HEK293 (cell line): ENCODE measurements around the gene SEC11A.

Source experiments
- CTCF ChIA-PET: fragments of 350-600 bp; formaldehyde crosslinking; extraction: SDS; loops from one replicate; lab custom pipeline; 2021; ENCODE audit warnings: antibody characterized with exemption; lab: Yijun Ruan, JAX
- POLR2A ChIA-PET: fragments of 300-600 bp; formaldehyde crosslinking; extraction: SDS; loops from one replicate; lab custom pipeline; 2020; ENCODE audit warnings: antibody characterized with exemption, inconsistent platforms; lab: Yijun Ruan, JAX
- H3K27ac ChIP-seq: fragments of 200-500 bp; sonication (Bioruptor generic); 2 replicates; pipeline ENCODE4 v1.5.1; 2014; ENCODE audit warnings: low read depth, low read length, control low read depth, inconsistent platforms; ENCODE audit errors: extremely low read depth
- H3K36me3 ChIP-seq, 2 experiments: fragments of 200-500 bp in 1 of 2; sonication (Bioruptor generic) in 1 of 2; 1 replicate in 1 of 2; 2 replicates in 1 of 2; pipeline ENCODE4 v1.5.1; 2014 to 2017; ENCODE audit warnings: inconsistent platforms in 2 of 2, low read length in 2 of 2; ENCODE audit not compliant: control insufficient read depth in 2 of 2, insufficient read depth in 1 of 2
- H3K4me1 ChIP-seq: fragments of 200-500 bp; sonication (Bioruptor generic); 2 replicates; pipeline ENCODE4 v1.5.1; 2014; ENCODE audit warnings: mild to moderate bottlenecking, low read length, inconsistent platforms; ENCODE audit not compliant: control insufficient read depth, insufficient read depth
- H3K4me3 ChIP-seq: 2 replicates; pipeline ENCODE4 v1.5.1; 2011; ENCODE audit warnings: low read depth, mild to moderate bottlenecking, control low read depth, low read length, moderate library complexity
- H3K9me3 ChIP-seq: fragments of 200-500 bp; sonication (Bioruptor generic); 2 replicates; pipeline ENCODE4 v1.5.1; 2014; ENCODE audit warnings: low read depth, low read length, inconsistent platforms; ENCODE audit not compliant: control insufficient read depth, insufficient read depth
- ATF2 ChIP-seq: fragments of 450-650 bp; formaldehyde crosslinking; IDR thresholded peaks from 2 replicates; pipeline ENCODE4 v1.5.1; 2016; ENCODE audit warnings: missing biosample characterization, missing genetic modification characterization, low read depth
- KLF9 ChIP-seq: fragments of 450-650 bp; formaldehyde crosslinking; IDR thresholded peaks from 2 replicates; pipeline ENCODE4 v1.5.1; 2016; ENCODE audit warnings: missing biosample characterization, missing genetic modification characterization, low read depth
- RBAK ChIP-seq: fragments of 450-650 bp; formaldehyde crosslinking; IDR thresholded peaks from 2 replicates; pipeline ENCODE4 v1.5.1; 2016; ENCODE audit warnings: missing biosample characterization, missing genetic modification characterization
- REPIN1 ChIP-seq: fragments of 450-650 bp; formaldehyde crosslinking; IDR thresholded peaks from 2 replicates; pipeline ENCODE4 v1.5.1; 2017; ENCODE audit warnings: missing biosample characterization, missing genetic modification characterization, low read depth
- SCRT2 ChIP-seq: fragments of 450-650 bp; formaldehyde crosslinking; IDR thresholded peaks from 2 replicates; pipeline ENCODE4 v1.5.1; 2016; ENCODE audit warnings: missing biosample characterization, missing genetic modification characterization
- SP2 ChIP-seq: fragments of 450-650 bp; formaldehyde crosslinking; IDR thresholded peaks from 2 replicates; pipeline ENCODE4 v1.5.1; 2016; ENCODE audit warnings: missing biosample characterization, missing genetic modification characterization
- ZBTB7A ChIP-seq: fragments of 450-650 bp; formaldehyde crosslinking; IDR thresholded peaks from 2 replicates; pipeline ENCODE4 v1.5.1; 2016; ENCODE audit warnings: low read depth, missing biosample characterization, missing genetic modification characterization
- ZEB2 ChIP-seq: fragments of 450-650 bp; formaldehyde crosslinking; IDR thresholded peaks from 2 replicates; pipeline ENCODE4 v1.5.1; 2016; ENCODE audit warnings: missing biosample characterization, missing genetic modification characterization
- ZNF132 ChIP-seq: fragments of 450-650 bp; formaldehyde crosslinking; IDR thresholded peaks from 2 replicates; pipeline ENCODE4 v1.5.1; 2017; ENCODE audit warnings: missing biosample characterization, missing genetic modification characterization, borderline replicate concordance
- ZNF2 ChIP-seq: fragments of 450-650 bp; formaldehyde crosslinking; IDR thresholded peaks from 2 replicates; pipeline ENCODE4 v1.5.1; 2016; ENCODE audit warnings: missing biosample characterization, missing genetic modification characterization
- ZNF214 ChIP-seq: fragments of 450-650 bp; formaldehyde crosslinking; IDR thresholded peaks from 2 replicates; pipeline ENCODE4 v1.5.1; 2017; ENCODE audit warnings: missing biosample characterization, mild to moderate bottlenecking, missing genetic modification characterization, borderline replicate concordance
- ZNF292 ChIP-seq: fragments of 450-650 bp; formaldehyde crosslinking; IDR thresholded peaks from 2 replicates; pipeline ENCODE4 v1.5.1; 2016; ENCODE audit warnings: low read depth, missing biosample characterization, missing genetic modification characterization, borderline replicate concordance
- ZNF341 ChIP-seq: fragments of 450-650 bp; formaldehyde crosslinking; IDR thresholded peaks from 2 replicates; pipeline ENCODE4; 2016; ENCODE audit warnings: low read depth, missing biosample characterization, missing genetic modification characterization
- ZNF394 ChIP-seq: fragments of 450-650 bp; formaldehyde crosslinking; IDR thresholded peaks from 2 replicates; pipeline ENCODE4 v1.5.1; 2016; ENCODE audit warnings: missing biosample characterization, missing genetic modification characterization, mild to moderate bottlenecking, moderate library complexity, borderline replicate concordance
- ZNF510 ChIP-seq: fragments of 450-650 bp; formaldehyde crosslinking; IDR thresholded peaks from 2 replicates; pipeline ENCODE4 v1.5.1; 2018; ENCODE audit warnings: mild to moderate bottlenecking, missing genetic modification characterization, missing biosample characterization; ENCODE audit not compliant: insufficient replicate concordance
- ZNF529 ChIP-seq: fragments of 450-650 bp; formaldehyde crosslinking; IDR thresholded peaks from 2 replicates; pipeline ENCODE4 v1.5.1; 2017; ENCODE audit warnings: missing genetic modification characterization, missing biosample characterization; ENCODE audit not compliant: insufficient replicate concordance
- ZNF580 ChIP-seq: fragments of 450-650 bp; formaldehyde crosslinking; IDR thresholded peaks from 2 replicates; pipeline ENCODE4 v1.5.1; 2016; ENCODE audit warnings: missing biosample characterization, missing genetic modification characterization
- ZNF624 ChIP-seq: fragments of 450-650 bp; formaldehyde crosslinking; IDR thresholded peaks from 2 replicates; pipeline ENCODE4 v1.5.1; 2017; ENCODE audit warnings: missing biosample characterization, missing genetic modification characterization
- ZNF704 ChIP-seq: fragments of 450-650 bp; formaldehyde crosslinking; IDR thresholded peaks from 2 replicates; pipeline ENCODE4 v1.5.1; 2016; ENCODE audit warnings: missing biosample characterization, missing genetic modification characterization
- ZNF777 ChIP-seq: fragments of 450-650 bp; formaldehyde crosslinking; IDR thresholded peaks from 2 replicates; pipeline ENCODE4 v1.5.1; 2017; ENCODE audit warnings: missing biosample characterization, missing genetic modification characterization, borderline replicate concordance
- ZSCAN4 ChIP-seq: fragments of 450-650 bp; formaldehyde crosslinking; IDR thresholded peaks from 2 replicates; pipeline ENCODE4 v1.5.1; 2017; ENCODE audit warnings: missing biosample characterization, missing genetic modification characterization

SEC11A gene

GRCh38 chr15:84703808-84704207 is 12.1 kb downstream of the SEC11A start:
- no peaks in the 10 kb centered on the region for H3K4me1 ChIP-seq
- no peak overlapping the region for H3K4me3 ChIP-seq
- peaks cover 0 to 14% of the 10 kb centered on the region in 2 experiments; a peak in 2 of 3 replicates for H3K36me3 ChIP-seq
- CTCF ChIA-PET, result interaction anchor here (1.0 kb wide), 2 partner anchors 13 to 44 kb away, joined by 3 to 5 read pairs; no protein-coding TSS in a partner anchor
- no peak overlapping the region for H3K27ac ChIP-seq
- H3K9me3 ChIP-seq, result no peaks in the 10 kb centered on the region
- POLR2A ChIA-PET, result interaction anchor here (1.4 to 3.3 kb wide), 2 partner anchors 12 to 49 kb away, joined by 4 to 13 read pairs; partner anchors contain the start of gene SEC11A
- TF ChIP-seq ZNF292 (tag by site-specific recombination) (no peak), ATF2 (tag by site-specific recombination) (no peak), SP2 (tag by site-specific recombination) (no peak), ZNF704 (tag by site-specific recombination) (no peak), REPIN1 (tag by site-specific recombination) (no peak), ZNF529 (tag by site-specific recombination) (no peak), ZNF510 (tag by site-specific recombination) (no peak), ZEB2 (tag by site-specific recombination) (no peak), KLF9 (tag by site-specific recombination) (no peak), ZSCAN4 (tag by site-specific recombination) (no peak), ZNF624 (no peak), RBAK (no peak), ZNF214 (no peak), ZNF394 (no peak), ZBTB7A (tag by site-specific recombination) (no peak), ZNF132 (tag by site-specific recombination) (no peak), ZNF580 (tag by site-specific recombination) (no peak), ZNF2 (tag by site-specific recombination) (no peak), ZNF777 (no peak)

GRCh38 chr15:84702961-84703482 is 12.9 kb downstream of the SEC11A start:
- Histone ChIP-seq H3K36me3 (peaks cover 0 to 14% of the 10 kb centered on the region in 2 experiments; a peak in 2 of 3 replicates), H3K27ac (no peak overlapping the region), H3K4me3 (no peak overlapping the region), H3K9me3 (no peaks in the 10 kb centered on the region), H3K4me1 (no peaks in the 10 kb centered on the region)
- TF ChIP-seq ZNF341 (no peak), SCRT2 (tag by site-specific recombination) (peak; percentile 38; the same call in 1 of the 2 replicates)
- CTCF ChIA-PET, result interaction anchor here (0.5 to 1.0 kb wide), 2 partner anchors 14 to 70 kb away, joined by 3 to 4 read pairs; no protein-coding TSS in a partner anchor
- POLR2A ChIA-PET, result interaction anchor here (0.5 to 3.3 kb wide), 3 partner anchors 11 to 49 kb away, joined by 4 to 13 read pairs (median 6); partner anchors contain the start of gene SEC11A
